GM23338 (cell line): Measurements from ENCODE around the gene RIPOR3. TPM values are rescaled to one million over a fixed set of nuclear protein-coding genes. Genes with fewer than 3 reads are reported as not detected.

Source experiments
- ATAC-seq: fragments of 200-7000 bp; cut with Tn5 transposase; 3 replicates; pipeline ENCODE4 v1.9.1; 2020
- DNase-seq: peaks from one replicate; pipeline ENCODE4 v3.0.0-alpha.2; 2015; ENCODE audit warnings: low spot score
- H2AFZ ChIP-seq: fragments of 200-600 bp; sonication (generic); 2 replicates; pipeline ENCODE4 v1.8.0; 2016; ENCODE audit warnings: antibody characterized with exemption, mild to moderate bottlenecking, moderate library complexity
- H3F3A ChIP-seq: fragments of 200-600 bp; sonication (generic); replicated peaks from 2 replicates; pipeline ENCODE4 v1.8.0; 2017; ENCODE audit warnings: antibody characterized with exemption, mixed run types, low read depth
- H3K27ac ChIP-seq: fragments of 200-600 bp; sonication (generic); 2 replicates; pipeline ENCODE4 v1.6.1; 2016; ENCODE audit warnings: low read depth
- H3K27me3 ChIP-seq: fragments of 200-600 bp; sonication (generic); 2 replicates; pipeline ENCODE4 v1.8.0; 2016; ENCODE audit warnings: mild to moderate bottlenecking, mixed run types, moderate library complexity; ENCODE audit not compliant: insufficient read depth
- H3K36me3 ChIP-seq: fragments of 200-600 bp; sonication (generic); 2 replicates; pipeline ENCODE4 v1.8.0; 2016; ENCODE audit warnings: mild to moderate bottlenecking; ENCODE audit not compliant: insufficient read depth
- H3K4me1 ChIP-seq: fragments of 200-600 bp; sonication (generic); 2 replicates; pipeline ENCODE4 v1.8.0; 2016; ENCODE audit warnings: mild to moderate bottlenecking, moderate library complexity; ENCODE audit not compliant: insufficient read depth
- H3K4me2 ChIP-seq: fragments of 200-600 bp; sonication (generic); 2 replicates; pipeline ENCODE4 v1.7.1; 2017; ENCODE audit warnings: mixed run types
- H3K4me3 ChIP-seq: fragments of 200-600 bp; sonication (generic); 2 replicates; pipeline ENCODE4 v1.6.1; 2016; ENCODE audit warnings: mixed run types
- H3K79me2 ChIP-seq: fragments of 200-600 bp; sonication (generic); replicated peaks from 2 replicates; pipeline ENCODE4 v1.8.0; 2017; ENCODE audit warnings: mild to moderate bottlenecking; ENCODE audit not compliant: insufficient read depth
- H3K9me2 ChIP-seq: fragments of 200-600 bp; sonication (generic); 2 replicates; pipeline ENCODE4 v1.8.0; 2017; ENCODE audit not compliant: insufficient read depth
- H4K20me1 ChIP-seq: fragments of 200-600 bp; sonication (generic); replicated peaks from 2 replicates; pipeline ENCODE4 v1.8.0; 2017; ENCODE audit warnings: mild to moderate bottlenecking; ENCODE audit not compliant: insufficient read depth
- H3K27ac Mint-ChIP-seq: 2 replicates; pipeline ENCODE4 v1.8.0; 2020; ENCODE audit warnings: inconsistent platforms, mild to moderate bottlenecking, moderate library complexity, mixed read lengths
- H3K27me3 Mint-ChIP-seq: 3 replicates; pipeline ENCODE4 v1.8.0; 2022; ENCODE audit warnings: low read depth, mild to moderate bottlenecking, moderate library complexity, mixed read lengths, inconsistent platforms; ENCODE audit not compliant: insufficient read depth, poor library complexity
- H3K36me3 Mint-ChIP-seq: 3 replicates; pipeline ENCODE4 v1.8.0; 2021; ENCODE audit warnings: low read depth, mild to moderate bottlenecking, inconsistent platforms, moderate library complexity, mixed read lengths
- H3K4me1 Mint-ChIP-seq: 3 replicates; pipeline ENCODE4 v1.8.0; 2020; ENCODE audit warnings: mild to moderate bottlenecking, inconsistent platforms, mixed read lengths
- H3K4me3 Mint-ChIP-seq: 3 replicates; pipeline ENCODE4 v1.8.0; 2021; ENCODE audit warnings: moderate library complexity, mild to moderate bottlenecking, inconsistent platforms, mixed read lengths
- H3K9me3 Mint-ChIP-seq: 3 replicates; pipeline ENCODE4 v1.8.0; 2020; ENCODE audit warnings: moderate library complexity, mild to moderate bottlenecking, inconsistent platforms, mixed read lengths
- CREB1 ChIP-seq: fragments of 250-450 bp; sonication (Bioruptor Pico); IDR thresholded peaks from 2 replicates; pipeline ENCODE4 v1.5.0; 2020; ENCODE audit warnings: low read depth, mild to moderate bottlenecking, moderate library complexity
- EZH2 ChIP-seq: fragments of 200-600 bp; sonication (generic); IDR thresholded peaks from one replicate; pipeline ENCODE4 v1.8.0; 2017; ENCODE audit warnings: antibody characterized with exemption, mild to moderate bottlenecking, low read depth; ENCODE audit not compliant: unreplicated experiment
- EZH2phosphoT487 ChIP-seq: fragments of 200-600 bp; sonication (generic); IDR thresholded peaks from one replicate; pipeline ENCODE4 v1.8.1; 2018; ENCODE audit warnings: antibody characterized with exemption; ENCODE audit not compliant: unreplicated experiment
- NANOG ChIP-seq: IDR thresholded peaks from 2 replicates; pipeline ENCODE4 v1.6.1; 2016; ENCODE audit warnings: antibody characterized with exemption, borderline replicate concordance
- REST ChIP-seq: IDR thresholded peaks from one replicate; pipeline ENCODE4 v1.6.1; 2018; ENCODE audit warnings: antibody characterized with exemption; ENCODE audit not compliant: unreplicated experiment
- STAT1 ChIP-seq: IDR thresholded peaks from one replicate; pipeline ENCODE4 v1.6.1; 2016; ENCODE audit warnings: antibody characterized with exemption; ENCODE audit not compliant: unreplicated experiment
- ZNF114 ChIP-seq: fragments of 250-450 bp; sonication (Bioruptor Pico); IDR thresholded peaks from 2 replicates; pipeline ENCODE4 v1.5.0; 2020; ENCODE audit warnings: mild to moderate bottlenecking, moderate library complexity
- ZNF331 ChIP-seq: fragments of 250-450 bp; sonication (Bioruptor Pico); IDR thresholded peaks from 2 replicates; pipeline ENCODE4 v1.5.0; 2020; ENCODE audit warnings: low read depth, mild to moderate bottlenecking, moderate library complexity
- polyA plus RNA-seq: library from polyadenylated mRNA; unstranded; fragments of >200 nt; fragmentation: Nextera tagmentation; extraction: Ambion mirVana; gene quantifications from 2 replicates; pipeline ENCODE4 v1.2.1, GENCODE V29; 2016
- total RNA-seq: library from RNA; depleted of rRNA; stranded (reverse); fragments of >200 nt; shearing (Covaris generic); gene quantifications from 2 replicates; pipeline ENCODE4 v1.2.3, GENCODE V29; 2014
- TF ChIP-seq, protein P1 (sequence below), 2 experiments: fragments of 200-600 bp in 1 of 2; sonication (generic) in 1 of 2; conservative IDR thresholded peaks; 2 replicates each; pipeline versions ENCODE4 v1.5.1 to v1.6.1; 2016 to 2017; ENCODE audit warnings: antibody characterized with exemption in 2 of 2, low read depth in 2 of 2, mild to moderate bottlenecking in 2 of 2, moderate library complexity in 1 of 2
- TF ChIP-seq, protein P2 (sequence below): fragments of 250-450 bp; sonication (Bioruptor Pico); IDR thresholded peaks from 2 replicates; pipeline ENCODE4 v1.5.0; 2020; ENCODE audit warnings: mild to moderate bottlenecking, moderate library complexity

RIPOR3 gene
- total and polyA plus RNA-seq, 2 experiments from 2014 or later = 4.9 to 6.3 TPM

GRCh38 chr20:50720582-50720981 is 29.2 kb upstream of the RIPOR3 start:
- H3K4me2 ChIP-seq = no peak overlapping the region
- peaks cover 9% of the 10 kb centered on the region for H3K4me1 ChIP-seq
- Mint-ChIP-seq H3K4me1 (peaks cover 9% of the 10 kb centered on the region), H3K27me3 (peaks cover 3% of the 10 kb centered on the region), H3K36me3 (no peaks in the 10 kb centered on the region), H3K4me3 (no peak overlapping the region), H3K27ac (no peak overlapping the region), H3K9me3 (no peaks in the 10 kb centered on the region)
- no peaks in the 10 kb centered on the region for H3K27me3 ChIP-seq
- ATAC-seq (no peak), DNase-seq (no peak)
- no peaks in the 10 kb centered on the region for H3K9me2 ChIP-seq
- H4K20me1 ChIP-seq = no peaks in the 10 kb centered on the region
- H3K36me3 ChIP-seq = no peaks in the 10 kb centered on the region
- no peaks in the 10 kb centered on the region for H3K79me2 ChIP-seq
- H3K27ac ChIP-seq = no peak overlapping the region
- H3K4me3 ChIP-seq = no peak overlapping the region
- TF ChIP-seq ZNF331 (CRISPR knock-in tag) (no peak), CREB1 (CRISPR knock-in tag) (no peak), ZNF114 (no peak), EZH2 (no peak), NANOG (no peak), EZH2phosphoT487 (no peak), REST (no peak), STAT1 (no peak)
- TF ChIP-seq, protein P1, sequence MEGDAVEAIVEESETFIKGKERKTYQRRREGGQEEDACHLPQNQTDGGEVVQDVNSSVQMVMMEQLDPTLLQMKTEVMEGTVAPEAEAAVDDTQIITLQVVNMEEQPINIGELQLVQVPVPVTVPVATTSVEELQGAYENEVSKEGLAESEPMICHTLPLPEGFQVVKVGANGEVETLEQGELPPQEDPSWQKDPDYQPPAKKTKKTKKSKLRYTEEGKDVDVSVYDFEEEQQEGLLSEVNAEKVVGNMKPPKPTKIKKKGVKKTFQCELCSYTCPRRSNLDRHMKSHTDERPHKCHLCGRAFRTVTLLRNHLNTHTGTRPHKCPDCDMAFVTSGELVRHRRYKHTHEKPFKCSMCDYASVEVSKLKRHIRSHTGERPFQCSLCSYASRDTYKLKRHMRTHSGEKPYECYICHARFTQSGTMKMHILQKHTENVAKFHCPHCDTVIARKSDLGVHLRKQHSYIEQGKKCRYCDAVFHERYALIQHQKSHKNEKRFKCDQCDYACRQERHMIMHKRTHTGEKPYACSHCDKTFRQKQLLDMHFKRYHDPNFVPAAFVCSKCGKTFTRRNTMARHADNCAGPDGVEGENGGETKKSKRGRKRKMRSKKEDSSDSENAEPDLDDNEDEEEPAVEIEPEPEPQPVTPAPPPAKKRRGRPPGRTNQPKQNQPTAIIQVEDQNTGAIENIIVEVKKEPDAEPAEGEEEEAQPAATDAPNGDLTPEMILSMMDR (conservative IDR thresholded peaks at IDR 0.05; ENCODE audit: low read depth in 2 of 2) = no peak
- TF ChIP-seq, protein P2, sequence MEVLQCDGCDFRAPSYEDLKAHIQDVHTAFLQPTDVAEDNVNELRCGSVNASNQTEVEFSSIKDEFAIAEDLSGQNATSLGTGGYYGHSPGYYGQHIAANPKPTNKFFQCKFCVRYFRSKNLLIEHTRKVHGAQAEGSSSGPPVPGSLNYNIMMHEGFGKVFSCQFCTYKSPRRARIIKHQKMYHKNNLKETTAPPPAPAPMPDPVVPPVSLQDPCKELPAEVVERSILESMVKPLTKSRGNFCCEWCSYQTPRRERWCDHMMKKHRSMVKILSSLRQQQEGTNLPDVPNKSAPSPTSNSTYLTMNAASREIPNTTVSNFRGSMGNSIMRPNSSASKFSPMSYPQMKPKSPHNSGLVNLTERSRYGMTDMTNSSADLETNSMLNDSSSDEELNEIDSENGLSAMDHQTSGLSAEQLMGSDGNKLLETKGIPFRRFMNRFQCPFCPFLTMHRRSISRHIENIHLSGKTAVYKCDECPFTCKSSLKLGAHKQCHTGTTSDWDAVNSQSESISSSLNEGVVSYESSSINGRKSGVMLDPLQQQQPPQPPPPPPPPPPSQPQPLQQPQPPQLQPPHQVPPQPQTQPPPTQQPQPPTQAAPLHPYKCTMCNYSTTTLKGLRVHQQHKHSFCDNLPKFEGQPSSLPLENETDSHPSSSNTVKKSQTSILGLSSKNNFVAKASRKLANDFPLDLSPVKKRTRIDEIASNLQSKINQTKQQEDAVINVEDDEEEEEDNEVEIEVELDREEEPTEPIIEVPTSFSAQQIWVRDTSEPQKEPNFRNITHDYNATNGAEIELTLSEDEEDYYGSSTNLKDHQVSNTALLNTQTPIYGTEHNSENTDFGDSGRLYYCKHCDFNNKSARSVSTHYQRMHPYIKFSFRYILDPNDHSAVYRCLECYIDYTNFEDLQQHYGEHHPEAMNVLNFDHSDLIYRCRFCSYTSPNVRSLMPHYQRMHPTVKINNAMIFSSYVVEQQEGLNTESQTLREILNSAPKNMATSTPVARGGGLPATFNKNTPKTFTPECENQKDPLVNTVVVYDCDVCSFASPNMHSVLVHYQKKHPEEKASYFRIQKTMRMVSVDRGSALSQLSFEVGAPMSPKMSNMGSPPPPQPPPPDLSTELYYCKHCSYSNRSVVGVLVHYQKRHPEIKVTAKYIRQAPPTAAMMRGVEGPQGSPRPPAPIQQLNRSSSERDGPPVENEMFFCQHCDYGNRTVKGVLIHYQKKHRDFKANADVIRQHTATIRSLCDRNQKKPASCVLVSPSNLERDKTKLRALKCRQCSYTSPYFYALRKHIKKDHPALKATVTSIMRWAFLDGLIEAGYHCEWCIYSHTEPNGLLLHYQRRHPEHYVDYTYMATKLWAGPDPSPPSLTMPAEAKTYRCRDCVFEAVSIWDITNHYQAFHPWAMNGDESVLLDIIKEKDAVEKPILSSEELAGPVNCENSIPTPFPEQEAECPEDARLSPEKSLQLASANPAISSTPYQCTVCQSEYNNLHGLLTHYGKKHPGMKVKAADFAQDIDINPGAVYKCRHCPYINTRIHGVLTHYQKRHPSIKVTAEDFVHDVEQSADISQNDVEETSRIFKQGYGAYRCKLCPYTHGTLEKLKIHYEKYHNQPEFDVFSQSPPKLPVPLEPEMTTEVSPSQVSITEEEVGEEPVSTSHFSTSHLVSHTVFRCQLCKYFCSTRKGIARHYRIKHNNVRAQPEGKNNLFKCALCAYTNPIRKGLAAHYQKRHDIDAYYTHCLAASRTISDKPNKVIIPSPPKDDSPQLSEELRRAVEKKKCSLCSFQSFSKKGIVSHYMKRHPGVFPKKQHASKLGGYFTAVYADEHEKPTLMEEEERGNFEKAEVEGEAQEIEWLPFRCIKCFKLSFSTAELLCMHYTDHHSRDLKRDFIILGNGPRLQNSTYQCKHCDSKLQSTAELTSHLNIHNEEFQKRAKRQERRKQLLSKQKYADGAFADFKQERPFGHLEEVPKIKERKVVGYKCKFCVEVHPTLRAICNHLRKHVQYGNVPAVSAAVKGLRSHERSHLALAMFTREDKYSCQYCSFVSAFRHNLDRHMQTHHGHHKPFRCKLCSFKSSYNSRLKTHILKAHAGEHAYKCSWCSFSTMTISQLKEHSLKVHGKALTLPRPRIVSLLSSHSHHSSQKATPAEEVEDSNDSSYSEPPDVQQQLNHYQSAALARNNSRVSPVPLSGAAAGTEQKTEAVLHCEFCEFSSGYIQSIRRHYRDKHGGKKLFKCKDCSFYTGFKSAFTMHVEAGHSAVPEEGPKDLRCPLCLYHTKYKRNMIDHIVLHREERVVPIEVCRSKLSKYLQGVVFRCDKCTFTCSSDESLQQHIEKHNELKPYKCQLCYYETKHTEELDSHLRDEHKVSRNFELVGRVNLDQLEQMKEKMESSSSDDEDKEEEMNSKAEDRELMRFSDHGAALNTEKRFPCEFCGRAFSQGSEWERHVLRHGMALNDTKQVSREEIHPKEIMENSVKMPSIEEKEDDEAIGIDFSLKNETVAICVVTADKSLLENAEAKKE = no peak
- no peaks in the 10 kb centered on the region for H3F3A ChIP-seq
- H2AFZ ChIP-seq = no peak overlapping the region
